GM18499 (cell line): ENCODE results near the gene GAB2.
A peak's percentile ranks its signal among the peaks of the same experiment; 100 is the strongest.
"Not testable (repeated sequence)": the region's sequence is repeated elsewhere in the genome, so short reads cannot be mapped to it uniquely, and the experiment has no call there.

ENCODE experiments used
- ATAC-seq: cut with Tn5 transposase; IDR thresholded peaks from one replicate; pipeline ENCODE4 v1.9.1; 2021; ENCODE audit warnings: moderate number of reproducible peaks; ENCODE audit not compliant: insufficient read depth, unreplicated experiment

The GAB2 gene

DNA sequence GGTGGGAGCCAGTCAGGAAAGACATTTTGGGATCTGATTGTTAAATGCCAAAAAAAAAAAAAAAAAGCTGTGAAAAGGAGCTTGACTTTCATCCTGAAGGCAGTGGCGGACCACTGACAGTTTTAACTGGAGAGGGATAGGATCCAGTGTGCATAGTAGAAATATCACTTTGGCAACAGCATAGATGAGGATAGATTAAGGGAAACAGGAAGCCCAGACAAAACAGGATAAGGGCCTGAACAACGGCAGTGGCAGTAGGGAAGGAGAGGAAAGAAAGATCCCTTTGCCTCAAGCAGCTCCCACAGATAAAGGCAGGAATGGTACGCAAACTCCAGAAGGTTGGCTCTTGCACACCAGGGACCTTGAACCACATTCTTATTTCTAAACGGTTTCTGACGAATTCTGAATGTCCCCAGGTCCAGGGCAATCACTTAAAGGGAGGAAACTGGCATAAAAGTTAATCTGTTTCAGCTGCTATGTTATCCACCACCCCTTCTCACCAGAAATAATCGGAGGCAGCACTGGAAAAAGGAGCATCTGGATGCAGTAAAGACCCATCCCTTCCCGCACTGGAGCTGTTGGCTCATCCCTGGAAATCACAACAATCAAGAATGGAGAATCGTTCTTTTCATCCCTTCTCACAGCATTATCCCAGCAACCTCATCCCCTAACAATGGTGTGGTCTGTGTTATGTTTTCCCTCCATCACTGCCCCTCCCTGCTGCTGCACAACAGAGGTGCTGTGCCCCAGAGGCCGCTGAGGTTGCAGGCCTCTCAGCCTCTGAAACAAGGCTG is 99.1 kb downstream of the GAB2 start:
- no peak for ATAC-seq

DNA sequence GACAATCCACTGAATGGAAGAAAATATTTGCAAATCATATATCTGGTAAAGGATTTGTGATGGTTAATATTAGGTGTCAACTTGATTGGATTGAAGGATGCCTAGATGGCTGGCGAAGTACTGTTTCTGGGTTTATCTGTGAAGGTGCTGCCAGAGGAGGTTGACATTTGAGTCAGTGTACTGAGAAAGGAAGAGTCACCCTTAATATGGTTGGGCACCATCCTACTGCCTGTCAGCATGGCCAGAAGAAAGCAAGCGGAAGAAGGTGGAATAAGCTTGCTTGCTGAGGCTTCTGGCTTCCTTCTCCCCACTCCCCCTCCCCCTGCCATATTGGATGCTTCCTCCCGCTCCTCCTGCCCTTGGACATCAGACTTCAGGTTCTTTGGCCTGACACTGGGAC is 101.9 kb downstream of the GAB2 start:
- no peak for ATAC-seq

DNA sequence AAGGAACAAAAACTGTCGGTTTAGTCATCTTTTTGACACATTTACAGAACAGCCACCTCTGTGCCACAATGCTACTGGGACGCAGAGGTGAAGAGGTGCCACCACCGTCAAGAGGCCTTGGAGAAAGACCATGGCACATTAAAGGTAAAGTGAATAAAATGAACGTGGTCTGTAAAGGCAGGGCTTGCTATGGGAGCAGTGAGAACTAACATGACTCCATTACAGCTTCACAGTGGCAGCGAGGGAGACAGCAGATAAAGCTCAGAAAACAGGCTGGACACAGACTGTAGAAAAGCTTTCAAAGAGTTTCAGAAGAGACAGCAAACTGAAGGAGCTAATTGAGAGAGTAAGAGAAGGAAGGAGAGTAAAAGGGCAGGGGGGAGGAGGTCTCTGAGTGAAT is 102.9 kb downstream of the GAB2 start:
- ATAC-seq: no peak

DNA sequence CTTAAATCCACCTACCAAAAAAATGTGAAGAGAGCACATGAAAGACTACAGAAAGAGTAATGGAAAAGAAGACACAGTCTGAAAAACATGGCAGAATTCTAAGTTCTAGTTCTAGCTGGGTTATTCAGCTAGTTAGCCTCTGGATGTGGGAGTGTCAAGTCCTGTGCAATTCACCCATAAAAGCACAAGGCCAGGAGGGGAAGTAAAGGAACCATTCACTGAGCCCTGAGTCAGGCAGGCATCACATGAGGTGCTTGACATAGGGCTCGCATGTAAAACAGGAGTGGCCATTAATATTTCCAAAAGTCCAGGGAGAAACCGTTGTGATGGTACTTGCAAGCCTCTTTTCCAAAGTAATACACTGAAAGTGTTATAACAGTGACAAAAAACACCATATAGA is 103.7 kb downstream of the GAB2 start:
- ATAC-seq: no peak

DNA sequence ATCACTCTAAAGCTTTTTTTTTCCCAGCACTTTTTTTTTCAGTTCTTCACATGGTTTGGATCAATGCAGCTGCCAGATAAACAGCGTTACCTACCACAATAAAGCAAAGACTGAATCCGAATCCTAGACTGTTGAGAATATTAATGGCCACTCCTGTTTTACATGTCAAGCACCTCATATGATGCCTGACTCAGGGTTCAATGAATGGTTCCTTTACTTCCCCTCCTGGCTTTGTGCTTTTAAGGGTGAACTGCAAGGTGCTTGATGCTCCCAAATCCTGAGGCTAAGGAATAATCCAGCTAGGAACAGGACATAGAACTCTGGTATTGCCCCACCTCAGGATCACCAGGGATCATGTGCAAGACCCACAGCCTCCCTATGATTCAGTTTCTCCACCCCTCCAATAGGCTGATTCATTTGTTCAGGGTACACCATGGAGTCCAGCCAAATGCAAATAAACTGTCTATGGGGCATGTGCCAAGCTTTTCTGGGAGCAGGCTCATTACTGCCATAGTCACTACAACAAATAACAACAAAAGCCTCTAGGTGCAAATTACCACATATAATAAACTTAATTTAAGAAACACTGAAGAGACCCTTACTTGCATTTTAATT is 104.3 kb downstream of the GAB2 start:
- ATAC-seq: no peak

DNA sequence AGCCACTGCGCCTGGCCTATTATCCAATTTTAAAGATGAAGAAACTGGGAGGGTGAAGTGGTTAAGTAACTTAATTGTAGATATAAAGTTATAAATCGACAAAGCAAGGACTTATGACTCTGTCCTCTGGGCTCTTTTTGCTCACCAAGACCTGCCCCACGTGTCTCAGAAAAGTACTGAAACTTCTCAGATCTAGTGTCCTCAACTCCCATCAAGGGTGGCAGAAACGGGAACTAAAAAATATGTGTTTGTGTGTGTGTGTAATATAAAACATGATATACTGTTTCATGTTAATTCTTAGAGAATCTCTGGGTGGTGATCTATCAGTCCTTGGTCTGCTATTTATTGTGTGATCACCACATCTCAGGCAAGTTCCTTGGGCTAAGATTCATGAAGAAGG is 104.9 kb downstream of the GAB2 start:
- ATAC-seq: no peak

DNA sequence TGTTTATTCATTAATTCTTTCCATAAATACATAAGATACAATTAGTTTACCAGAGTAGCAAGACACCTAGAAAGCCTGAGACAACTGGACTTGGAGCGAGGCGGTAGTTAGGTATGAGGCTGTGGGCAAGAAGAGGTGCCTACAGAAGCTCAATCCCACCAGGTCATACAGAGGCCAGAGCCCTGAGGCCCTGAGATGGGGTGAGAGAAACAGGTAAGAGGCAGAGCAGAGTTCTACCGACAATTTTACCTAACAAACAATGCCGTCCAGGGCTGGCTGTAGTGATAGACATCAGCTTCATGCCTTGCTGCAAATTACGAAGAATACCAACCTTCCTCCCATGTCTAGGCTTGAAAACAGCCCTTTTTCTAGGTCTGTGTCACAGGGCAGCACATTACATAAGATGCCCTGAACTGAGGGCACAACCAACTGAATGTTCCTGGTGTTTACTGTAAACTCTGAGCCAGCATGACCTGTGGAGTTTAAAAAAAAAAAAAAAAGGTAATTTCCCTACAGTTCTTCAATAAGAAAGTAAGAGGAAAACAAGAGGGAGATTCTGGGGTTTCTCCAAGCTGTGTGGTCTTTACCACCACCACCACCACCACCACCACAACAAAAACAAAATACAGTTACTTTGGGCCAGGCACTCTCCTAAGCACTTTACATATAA is 105.8 kb downstream of the GAB2 start:
- ATAC-seq: no peak

DNA sequence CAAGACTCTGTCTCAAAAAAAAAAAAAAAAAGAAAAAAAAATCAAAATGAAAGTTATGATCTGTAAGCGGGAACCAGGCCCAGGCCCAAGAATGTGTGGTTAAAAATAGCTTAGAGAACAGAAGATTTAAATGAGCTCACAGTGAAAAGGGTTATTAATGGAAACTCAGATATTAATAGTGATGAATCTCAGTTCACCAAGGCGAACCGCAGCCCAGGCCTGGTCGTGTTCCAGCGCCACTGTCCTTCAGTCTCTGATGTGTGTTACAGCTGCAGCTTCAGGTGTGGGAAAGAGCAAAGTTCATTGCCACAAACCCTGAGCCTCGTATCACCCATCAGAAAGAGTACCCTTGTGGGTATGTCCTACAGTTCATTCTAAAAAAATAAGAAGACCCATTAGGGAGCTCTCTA is 107.1 kb downstream of the GAB2 start:
- ATAC-seq: peak; percentile 85

DNA sequence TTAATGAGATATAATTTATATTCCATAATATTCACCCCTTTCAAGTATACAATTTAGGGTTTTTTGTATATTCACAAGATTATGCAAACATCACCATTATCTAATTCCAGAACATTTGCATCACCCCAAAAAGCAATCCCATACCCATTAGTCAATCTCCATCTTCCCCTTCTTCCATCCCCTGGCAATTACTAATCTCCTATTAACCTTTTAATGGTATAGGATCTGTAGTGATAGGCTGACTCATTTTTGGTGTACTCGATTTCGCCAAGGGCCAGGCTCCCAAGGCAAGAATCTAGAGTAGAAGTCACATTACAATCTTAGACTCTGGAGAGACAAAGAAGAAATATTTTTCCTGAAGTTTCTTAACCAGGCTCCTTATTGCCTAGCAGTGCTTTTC is 113.4 kb downstream of the GAB2 start:
- ATAC-seq: no peak

DNA sequence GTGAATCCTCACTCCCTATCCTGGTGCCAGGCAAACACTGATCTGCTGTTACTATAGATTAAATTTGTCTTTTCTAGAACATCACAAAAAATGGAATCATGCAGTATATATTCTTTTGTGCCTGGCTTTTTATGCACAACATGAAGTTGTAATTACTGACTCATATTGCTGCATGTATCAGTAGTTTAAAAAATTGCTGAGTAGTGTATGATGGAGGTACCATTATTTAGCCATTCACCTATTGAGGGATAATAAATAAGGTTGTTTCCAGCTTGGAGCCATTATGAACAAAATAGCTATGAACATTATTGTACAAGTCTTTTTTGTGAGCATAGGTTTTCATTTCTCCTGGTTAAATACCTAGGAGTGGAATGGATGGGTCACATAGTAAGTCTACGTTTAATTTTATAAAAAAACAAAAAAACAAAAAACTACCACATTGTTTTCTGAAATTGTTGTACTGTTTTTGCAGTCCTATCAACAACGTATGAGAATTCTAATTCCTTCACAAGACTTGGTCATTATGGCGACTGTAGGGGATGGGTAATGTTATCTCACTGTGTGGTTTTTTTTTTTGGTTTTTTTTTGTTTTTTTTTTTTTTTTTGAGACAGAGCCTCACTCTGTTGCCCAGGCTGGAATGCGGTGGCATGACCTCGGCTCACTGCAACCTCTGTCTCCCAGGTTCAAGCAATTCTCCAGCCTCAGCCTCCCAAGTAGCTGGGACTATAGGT is 117.3 kb downstream of the GAB2 start:
- ATAC-seq: no peak

DNA sequence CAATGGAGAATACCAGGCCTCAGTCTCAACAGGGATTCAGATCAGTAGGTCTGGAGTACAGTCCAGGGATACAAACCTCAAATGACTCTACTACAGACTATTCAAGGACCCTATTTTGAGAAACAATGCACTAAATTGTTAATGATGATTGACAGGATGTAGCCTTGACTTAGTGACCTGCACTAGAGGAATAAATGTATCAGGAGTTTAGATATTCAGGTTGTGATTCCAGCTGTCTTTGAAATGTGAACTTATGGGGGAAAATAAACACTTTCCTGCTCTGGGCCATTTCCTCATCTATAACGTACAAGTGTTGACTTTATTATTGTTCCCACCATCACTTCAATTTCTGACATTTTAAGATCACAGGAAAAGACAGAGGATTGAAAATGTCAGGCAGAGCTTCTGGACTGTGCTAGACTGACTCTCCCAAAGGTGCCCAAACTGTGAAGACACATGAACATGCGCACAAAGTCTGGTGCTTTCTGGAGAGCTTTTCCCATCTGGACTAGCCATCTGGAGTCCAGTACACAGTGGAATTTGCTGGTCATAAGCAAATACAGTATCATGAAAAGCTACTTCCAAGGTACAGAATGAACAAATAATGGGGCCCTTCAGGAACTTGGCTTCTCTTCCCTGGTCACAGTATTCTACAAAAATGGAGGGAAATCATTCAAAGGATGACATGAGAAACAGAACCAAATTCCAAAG is 118.5 kb downstream of the GAB2 start:
- no peak for ATAC-seq

DNA sequence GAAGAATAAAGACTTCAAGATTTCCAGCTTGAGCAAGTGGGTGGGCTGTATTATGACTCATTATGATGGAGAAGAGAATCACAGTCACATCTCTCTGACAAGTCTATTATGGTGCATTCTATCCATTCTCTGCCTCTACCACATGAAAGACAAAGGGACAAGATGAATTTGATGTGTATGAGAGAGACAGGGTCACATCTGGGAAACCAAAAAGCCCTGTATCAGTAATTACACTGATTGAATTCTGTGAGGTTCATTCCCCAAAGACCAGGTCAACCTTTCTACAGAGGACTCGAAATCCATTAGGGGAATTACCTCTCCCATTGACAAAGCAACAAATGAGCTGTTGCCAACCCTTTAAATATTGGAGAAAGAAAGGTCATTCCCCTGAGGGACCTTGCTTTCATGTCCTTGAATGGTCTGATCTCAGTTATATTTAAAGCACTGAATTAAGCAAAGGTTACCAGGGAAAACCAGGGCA is 119.3 kb downstream of the GAB2 start:
- ATAC-seq: no peak

DNA sequence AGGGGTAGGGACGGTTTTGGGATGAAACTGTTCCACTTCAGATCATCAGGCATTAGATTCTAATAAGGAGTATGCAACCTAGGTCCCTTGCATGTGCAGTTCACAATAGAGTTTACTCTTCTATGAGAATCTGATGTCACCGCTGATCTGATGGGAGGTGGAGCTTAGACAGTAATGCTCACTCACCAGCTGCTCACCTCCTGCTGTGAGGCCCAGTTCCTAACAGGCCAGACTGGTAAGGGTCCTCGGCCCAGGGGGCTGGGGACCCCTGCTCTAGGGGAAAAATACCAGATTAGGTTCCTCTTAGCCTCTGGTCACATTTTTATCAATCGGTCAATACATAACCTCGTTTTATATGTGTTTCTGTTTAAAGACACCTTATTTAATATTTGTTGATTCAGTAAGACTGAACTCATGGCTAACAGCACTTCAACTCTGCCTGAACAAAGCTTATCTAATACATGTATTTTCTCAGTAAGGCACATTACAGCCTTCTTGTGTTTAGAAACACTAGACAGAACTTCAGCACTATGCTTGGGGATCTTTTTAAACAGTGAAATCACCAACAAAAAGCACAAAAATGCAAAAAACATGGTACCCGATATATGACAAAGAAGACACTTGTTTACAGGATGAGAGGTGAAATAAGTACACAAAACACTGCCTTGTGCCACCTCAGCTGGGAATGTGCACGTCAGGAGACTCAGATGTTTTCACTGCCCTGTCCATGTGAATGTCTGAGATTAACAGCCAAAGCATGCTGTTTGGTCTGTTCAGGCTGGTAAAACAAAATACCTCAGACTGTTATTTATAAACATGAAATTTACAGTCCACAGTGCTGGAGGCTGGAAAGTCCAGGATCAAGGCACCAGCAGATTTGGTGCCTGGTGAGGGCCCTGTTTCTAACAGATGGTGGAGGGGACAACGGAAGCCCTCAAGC is 121.4 kb downstream of the GAB2 start:
- no peak for ATAC-seq

DNA sequence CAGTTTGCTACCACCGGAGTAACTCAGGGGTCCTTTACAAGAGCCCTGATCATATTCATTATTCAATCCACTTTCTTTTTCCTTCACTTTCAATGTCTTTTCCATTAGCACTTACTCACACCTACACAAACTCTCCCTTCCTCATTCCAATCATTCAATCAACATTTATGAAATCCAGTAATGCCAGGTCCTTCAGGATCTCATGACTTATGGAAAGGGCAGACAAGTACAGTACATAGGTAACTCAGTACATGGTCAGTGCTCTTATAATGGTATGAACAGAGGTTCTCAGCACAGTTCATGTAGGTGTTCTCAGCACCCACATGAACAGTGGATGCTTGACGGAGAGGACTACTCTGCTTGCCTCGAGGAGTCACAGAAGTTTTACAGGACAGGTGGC is 122.3 kb downstream of the GAB2 start:
- ATAC-seq: no peak

DNA sequence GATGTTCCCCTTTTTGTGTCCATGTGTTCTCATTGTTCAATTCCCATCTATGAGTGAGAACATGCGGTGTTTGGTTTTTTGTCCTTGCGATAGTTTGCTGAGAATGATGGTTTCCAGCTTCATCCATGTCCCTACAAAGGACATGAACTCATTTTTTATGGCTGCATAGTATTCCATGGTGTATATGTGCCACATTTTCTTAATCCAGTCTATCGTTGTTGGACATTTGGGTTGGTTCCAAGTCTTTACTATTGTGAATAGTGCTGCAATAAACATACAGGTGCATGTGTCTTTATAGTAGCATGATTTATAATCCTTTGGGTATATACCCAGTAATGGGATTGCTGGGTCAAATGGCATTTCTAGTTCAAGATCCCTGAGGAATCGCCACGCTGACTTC is 123.5 kb downstream of the GAB2 start:
- ATAC-seq: not testable (repeated sequence)

DNA sequence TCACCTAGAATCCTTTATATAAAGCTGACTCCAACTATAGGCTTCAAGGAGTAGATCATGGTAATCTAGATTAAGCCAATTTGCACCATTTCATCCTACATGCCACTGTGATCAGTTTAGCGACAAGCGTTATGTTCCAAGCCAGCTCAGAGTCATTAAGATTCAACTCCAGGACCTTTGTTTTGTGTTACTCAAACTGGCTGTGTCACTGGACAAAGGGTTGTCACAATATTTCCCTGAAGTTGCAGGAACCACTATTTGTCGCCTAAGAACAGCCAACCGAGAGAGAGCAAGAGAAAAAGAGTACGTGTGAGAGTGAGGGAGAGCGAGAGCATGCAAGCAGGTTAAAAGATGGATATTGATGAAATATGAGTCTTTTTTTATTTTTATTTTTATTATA is 124.1 kb downstream of the GAB2 start:
- ATAC-seq: no peak

DNA sequence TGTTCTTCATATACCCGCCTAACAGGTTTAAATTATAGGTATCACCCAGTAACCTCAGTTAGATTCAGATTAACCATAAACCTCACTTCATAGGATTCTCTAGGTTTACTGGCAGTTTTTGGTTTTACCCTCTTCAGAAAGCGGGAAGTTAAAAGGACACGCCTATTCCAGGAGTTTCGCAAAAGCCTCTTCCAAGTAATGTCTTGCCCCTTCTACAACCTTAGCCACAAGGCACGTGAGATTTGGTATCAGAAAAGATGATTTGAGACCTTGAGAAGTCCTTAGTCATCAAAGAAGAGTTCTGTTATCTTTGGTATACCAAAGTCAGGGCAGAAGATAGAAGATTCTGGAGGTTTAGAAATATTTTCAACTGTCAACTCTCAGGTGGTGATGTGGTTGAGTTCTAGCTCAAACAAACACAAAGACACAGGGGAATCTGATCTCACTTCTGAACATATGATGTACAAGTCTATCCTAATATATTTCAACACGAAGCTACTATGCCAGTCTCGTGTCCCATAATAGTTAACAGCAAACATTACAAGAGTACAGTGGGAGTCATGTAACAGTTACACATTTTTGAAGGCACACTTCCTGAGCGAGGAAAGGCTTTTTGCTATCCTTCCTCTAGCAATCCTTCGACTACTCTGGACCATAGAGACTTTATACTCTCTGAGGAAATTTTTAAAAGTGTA is 125.4 kb downstream of the GAB2 start:
- ATAC-seq: no peak

DNA sequence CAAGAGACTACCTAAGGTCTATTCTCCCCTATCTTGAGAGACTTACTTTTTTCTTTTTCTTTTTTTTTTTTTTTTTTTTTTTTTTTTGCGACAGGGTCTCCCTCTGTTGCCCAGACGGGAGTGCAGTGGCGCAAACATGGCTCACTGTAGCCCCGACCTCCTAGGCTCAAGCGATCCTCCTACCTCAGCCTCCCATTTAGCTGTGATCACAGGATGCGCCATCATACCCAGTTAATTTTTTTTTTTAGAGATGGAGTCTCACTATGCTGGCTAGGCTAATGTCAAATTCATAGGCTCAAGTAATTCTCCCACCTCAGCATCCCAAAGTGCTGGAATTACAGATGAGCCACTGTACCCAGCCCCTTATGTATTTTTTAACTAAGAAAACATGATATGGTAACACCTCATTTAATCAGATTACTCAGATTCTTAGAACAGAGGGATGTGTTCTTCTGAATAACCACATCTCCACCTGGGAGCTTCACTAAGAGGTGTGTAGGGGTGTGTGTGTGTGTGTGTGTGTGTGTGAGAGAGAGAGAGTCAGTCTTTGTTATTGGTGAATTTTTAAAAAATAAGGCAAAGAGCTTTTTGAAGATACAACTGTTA is 126.0 kb downstream of the GAB2 start:
- ATAC-seq: no peak
